ENCODE measurements around the gene CELA3B.

DNA sequence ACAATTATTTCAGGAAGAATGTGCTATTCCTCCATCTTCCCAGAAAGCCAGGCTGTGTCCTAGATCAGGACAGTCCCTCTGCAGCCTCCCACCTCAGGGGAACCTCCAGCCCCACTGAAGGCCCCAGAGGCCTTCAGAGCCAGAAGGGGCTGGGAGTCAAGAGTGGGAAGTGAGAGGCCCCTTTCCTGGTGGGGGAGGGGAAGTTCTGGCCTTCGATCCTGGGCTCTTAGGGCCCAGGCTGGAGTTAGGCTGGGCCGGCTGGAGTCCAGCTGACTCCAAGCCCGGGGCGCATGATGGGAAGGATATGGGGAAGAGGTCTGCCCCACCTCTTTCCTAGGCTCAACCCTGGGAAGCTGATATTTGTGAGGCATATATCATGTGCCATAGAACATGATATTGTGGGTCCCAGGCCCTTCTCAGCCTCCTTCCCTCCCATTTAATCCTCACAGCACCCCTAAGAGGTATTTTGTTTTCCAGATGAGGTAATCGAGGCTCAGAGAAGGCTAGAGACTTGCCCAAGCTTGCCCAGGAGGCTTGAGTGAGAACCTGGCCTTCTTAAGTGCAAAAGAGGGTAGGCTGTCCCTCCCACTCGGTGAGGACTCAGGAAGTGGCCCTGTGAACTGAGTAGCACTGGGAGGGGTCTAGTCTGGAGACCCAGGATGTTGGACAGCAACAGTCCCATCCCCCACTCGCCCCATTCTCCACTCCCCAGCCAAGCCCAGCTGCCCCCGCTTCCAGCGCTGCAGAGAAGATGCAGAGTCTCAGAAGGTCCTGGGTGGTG lies 21.1 kb upstream of the CELA3B start:
- TF ChIP-seq, protein P1, sequence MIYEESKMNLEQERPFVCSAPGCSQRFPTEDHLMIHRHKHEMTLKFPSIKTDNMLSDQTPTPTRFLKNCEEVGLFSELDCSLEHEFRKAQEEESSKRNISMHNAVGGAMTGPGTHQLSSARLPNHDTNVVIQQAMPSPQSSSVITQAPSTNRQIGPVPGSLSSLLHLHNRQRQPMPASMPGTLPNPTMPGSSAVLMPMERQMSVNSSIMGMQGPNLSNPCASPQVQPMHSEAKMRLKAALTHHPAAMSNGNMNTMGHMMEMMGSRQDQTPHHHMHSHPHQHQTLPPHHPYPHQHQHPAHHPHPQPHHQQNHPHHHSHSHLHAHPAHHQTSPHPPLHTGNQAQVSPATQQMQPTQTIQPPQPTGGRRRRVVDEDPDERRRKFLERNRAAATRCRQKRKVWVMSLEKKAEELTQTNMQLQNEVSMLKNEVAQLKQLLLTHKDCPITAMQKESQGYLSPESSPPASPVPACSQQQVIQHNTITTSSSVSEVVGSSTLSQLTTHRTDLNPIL (CRISPR knock-in tag; IDR thresholded peaks at IDR 0.05; ENCODE audit: low read depth), result no peak
- no peak for TF ChIP-seq ZFP3 (CRISPR knock-in tag; IDR thresholded peaks at IDR 0.05)

Measured in SK-N-SH treated with all-trans-retinoic acid at 6 μM for 48 hours (cell line).